HepG2 (cell line): ENCODE results near the gene PLEKHH3. TPM values are rescaled to one million over a fixed set of nuclear protein-coding genes. Genes with fewer than 3 reads are reported as not detected.

Experiments
- E2F2 ChIP-seq: sonication (generic); formaldehyde crosslinking; IDR thresholded peaks from 2 replicates; pipeline ENCODE4 v1.4.0; 2020; ENCODE audit warnings: missing genetic modification reagents, borderline replicate concordance
- GTF2F1 ChIP-seq: fragments of 150-350 bp; IDR thresholded peaks from 2 replicates; pipeline ENCODE4 v1.6.1; 2014; ENCODE audit warnings: low read length
- HBP1 ChIP-seq: IDR thresholded peaks from 2 replicates; pipeline ENCODE4 v1.6.1; 2016; ENCODE audit warnings: low read depth, control low read depth
- HNF1A ChIP-seq, 2 experiments: sonication (generic) in 1 of 2; formaldehyde crosslinking in 1 of 2; IDR thresholded peaks; 2 replicates each; pipeline versions ENCODE4 v1.4.0 to v1.6.1; 2016 to 2020; ENCODE audit warnings: borderline replicate concordance in 1 of 2, low read depth in 1 of 2, mild to moderate bottlenecking in 1 of 2, missing genetic modification reagents in 1 of 2
- HNF4A ChIP-seq: sonication (generic); formaldehyde crosslinking; IDR thresholded peaks from 2 replicates; pipeline ENCODE4 v1.4.0; 2020; ENCODE audit warnings: missing genetic modification reagents
- TCF7 ChIP-seq: sonication (generic); IDR thresholded peaks from 2 replicates; pipeline ENCODE4 v1.6.1; 2016; ENCODE audit warnings: antibody characterized with exemption, low read depth
- YY1 ChIP-seq: IDR thresholded peaks from 2 replicates; pipeline ENCODE4 v1.6.1; 2011; ENCODE audit warnings: low read length, low read depth, moderate library complexity, mild to moderate bottlenecking; ENCODE audit not compliant: insufficient read depth, insufficient replicate concordance
- ZBTB1 ChIP-seq: sonication (generic); formaldehyde crosslinking; IDR thresholded peaks from 2 replicates; pipeline ENCODE4 v1.4.0; 2020; ENCODE audit warnings: missing genetic modification reagents, borderline replicate concordance
- ZNF430 ChIP-seq: sonication (generic); formaldehyde crosslinking; IDR thresholded peaks from 2 replicates; pipeline ENCODE4 v1.9.0; 2021; ENCODE audit warnings: mild to moderate bottlenecking, missing genetic modification reagents
- ZNF878 ChIP-seq: sonication (generic); formaldehyde crosslinking; IDR thresholded peaks from 2 replicates; pipeline ENCODE4 v1.8.1; 2023; ENCODE audit warnings: mild to moderate bottlenecking, missing genetic modification reagents, moderate library complexity
- polyA plus RNA-seq, 8 experiments: library from polyadenylated mRNA; depleted of rRNA in 3 of 8; stranded (reverse) in 7 of 8; unstranded in 1 of 8; fragments of >200 nt; fragmentation: Illumina TruSeq in 4 of 8; extraction: Trizol in 4 of 8; gene quantifications; 2 replicates each; pipeline versions ENCODE4 v1.2.1 to v1.2.3, GENCODE V29; 2011 to 2016; ENCODE audit warnings: low read depth in 4 of 8, missing spikeins in 1 of 8, mixed read lengths in 1 of 8; ENCODE audit not compliant: insufficient read depth in 1 of 8
- total RNA-seq, 5 experiments: library from RNA; depleted of rRNA; stranded (reverse); fragments of >200 nt; fragmentation: Illumina TruSeq; extraction: Trizol; gene quantifications; 2 replicates each; pipeline ENCODE4 v1.2.3, GENCODE V29; 2016; ENCODE audit warnings: low read depth in 1 of 5
- TF ChIP-seq, protein P1 (sequence below), 2 experiments: IDR thresholded peaks; 2 replicates each; pipeline ENCODE4 v1.6.1; 2011 to 2012; ENCODE audit warnings: low read length in 2 of 2, borderline replicate concordance in 1 of 2, low read depth in 1 of 2, mild to moderate bottlenecking in 1 of 2, moderate library complexity in 1 of 2
- TF ChIP-seq, protein P2 (sequence below): sonication (generic); formaldehyde crosslinking; conservative IDR thresholded peaks from 2 replicates; pipeline ENCODE4 v1.8.1; 2023; ENCODE audit warnings: missing genetic modification reagents
- TF ChIP-seq, protein P3 (sequence below): sonication (generic); formaldehyde crosslinking; IDR thresholded peaks from 2 replicates; pipeline ENCODE4 v1.8.1; 2023; ENCODE audit warnings: missing genetic modification reagents, inconsistent platforms, borderline replicate concordance

Gene PLEKHH3
- total and polyA plus RNA-seq, 2 of the 13 experiments (the other 11 are each of a cell fraction or from before 2014, with no cell fraction given) = 6.0 to 19.9 TPM

DNA sequence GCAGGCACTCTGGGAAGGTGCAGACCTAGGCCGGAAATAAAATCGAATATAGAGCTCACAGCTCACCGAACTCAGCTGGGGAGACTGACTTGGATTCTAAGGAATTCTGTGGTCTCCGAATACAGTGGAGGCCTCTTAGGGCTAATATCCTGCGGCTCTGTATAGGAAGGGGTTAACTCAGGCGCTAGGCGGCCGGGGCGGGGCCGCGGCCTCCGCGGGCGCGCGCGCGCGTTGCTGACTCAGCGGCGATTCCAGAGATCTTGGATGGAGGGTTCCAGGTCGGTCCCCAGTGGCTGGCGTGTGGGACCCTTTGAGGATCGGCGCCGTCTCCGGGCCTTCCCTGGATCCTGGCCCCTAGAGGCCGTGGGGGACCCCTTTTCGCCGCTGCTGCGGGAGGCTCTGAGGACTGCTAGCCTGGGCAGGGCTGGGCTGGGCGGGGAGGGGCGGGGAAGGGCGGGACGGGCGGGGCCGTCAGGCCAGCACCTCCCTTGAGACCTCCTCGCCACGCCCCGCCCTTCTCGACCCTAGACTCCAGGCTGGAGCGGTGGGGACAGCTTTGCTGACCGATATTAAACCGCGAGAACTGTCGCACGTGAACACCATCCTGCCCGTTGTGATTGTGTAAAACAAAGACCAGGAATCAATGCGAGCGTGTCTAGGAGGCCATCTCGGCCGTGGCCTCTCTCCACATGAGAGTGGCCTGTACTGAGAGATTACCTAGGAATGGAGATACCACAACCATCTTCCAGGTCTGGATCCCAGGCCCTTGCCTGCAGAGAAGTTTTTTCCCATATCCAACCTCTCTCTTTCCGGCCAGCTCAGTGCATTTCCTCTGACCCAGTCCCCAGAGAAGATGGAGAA lies 1.4 kb upstream of the PLEKHH3 start (continued):
- TF ChIP-seq ZBTB1 (no peak), HNF1A (IDR thresholded peaks at IDR 0.05; ENCODE audit: low read depth) (no peak), HNF1A (CRISPR knock-in tag; IDR thresholded peaks at IDR 0.05; ENCODE audit: borderline replicate concordance) (0 out of 2 replicates have a peak, but pooled peaks have one; percentile 55), HNF4A (CRISPR knock-in tag) (peak; percentile 61), ZNF430 (CRISPR knock-in tag) (peak; percentile 74), HBP1 (CRISPR knock-in tag) (0 out of 2 replicates have a peak, but pooled peaks have one; percentile 23), GTF2F1 (no peak), E2F2 (CRISPR knock-in tag) (peak; percentile 5; the same call in 1 of the 2 replicates), TCF7 (no peak; the same call in 1 of the 2 replicates), YY1 (peak; percentile 67), ZNF878 (CRISPR knock-in tag) (peak; percentile 66)
- TF ChIP-seq, protein P1, sequence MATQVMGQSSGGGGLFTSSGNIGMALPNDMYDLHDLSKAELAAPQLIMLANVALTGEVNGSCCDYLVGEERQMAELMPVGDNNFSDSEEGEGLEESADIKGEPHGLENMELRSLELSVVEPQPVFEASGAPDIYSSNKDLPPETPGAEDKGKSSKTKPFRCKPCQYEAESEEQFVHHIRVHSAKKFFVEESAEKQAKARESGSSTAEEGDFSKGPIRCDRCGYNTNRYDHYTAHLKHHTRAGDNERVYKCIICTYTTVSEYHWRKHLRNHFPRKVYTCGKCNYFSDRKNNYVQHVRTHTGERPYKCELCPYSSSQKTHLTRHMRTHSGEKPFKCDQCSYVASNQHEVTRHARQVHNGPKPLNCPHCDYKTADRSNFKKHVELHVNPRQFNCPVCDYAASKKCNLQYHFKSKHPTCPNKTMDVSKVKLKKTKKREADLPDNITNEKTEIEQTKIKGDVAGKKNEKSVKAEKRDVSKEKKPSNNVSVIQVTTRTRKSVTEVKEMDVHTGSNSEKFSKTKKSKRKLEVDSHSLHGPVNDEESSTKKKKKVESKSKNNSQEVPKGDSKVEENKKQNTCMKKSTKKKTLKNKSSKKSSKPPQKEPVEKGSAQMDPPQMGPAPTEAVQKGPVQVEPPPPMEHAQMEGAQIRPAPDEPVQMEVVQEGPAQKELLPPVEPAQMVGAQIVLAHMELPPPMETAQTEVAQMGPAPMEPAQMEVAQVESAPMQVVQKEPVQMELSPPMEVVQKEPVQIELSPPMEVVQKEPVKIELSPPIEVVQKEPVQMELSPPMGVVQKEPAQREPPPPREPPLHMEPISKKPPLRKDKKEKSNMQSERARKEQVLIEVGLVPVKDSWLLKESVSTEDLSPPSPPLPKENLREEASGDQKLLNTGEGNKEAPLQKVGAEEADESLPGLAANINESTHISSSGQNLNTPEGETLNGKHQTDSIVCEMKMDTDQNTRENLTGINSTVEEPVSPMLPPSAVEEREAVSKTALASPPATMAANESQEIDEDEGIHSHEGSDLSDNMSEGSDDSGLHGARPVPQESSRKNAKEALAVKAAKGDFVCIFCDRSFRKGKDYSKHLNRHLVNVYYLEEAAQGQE (IDR thresholded peaks at IDR 0.05; ENCODE audit: borderline replicate concordance in 1 of 2, low read depth in 1 of 2, low read length in 2 of 2) = no peak
- TF ChIP-seq, protein P2, sequence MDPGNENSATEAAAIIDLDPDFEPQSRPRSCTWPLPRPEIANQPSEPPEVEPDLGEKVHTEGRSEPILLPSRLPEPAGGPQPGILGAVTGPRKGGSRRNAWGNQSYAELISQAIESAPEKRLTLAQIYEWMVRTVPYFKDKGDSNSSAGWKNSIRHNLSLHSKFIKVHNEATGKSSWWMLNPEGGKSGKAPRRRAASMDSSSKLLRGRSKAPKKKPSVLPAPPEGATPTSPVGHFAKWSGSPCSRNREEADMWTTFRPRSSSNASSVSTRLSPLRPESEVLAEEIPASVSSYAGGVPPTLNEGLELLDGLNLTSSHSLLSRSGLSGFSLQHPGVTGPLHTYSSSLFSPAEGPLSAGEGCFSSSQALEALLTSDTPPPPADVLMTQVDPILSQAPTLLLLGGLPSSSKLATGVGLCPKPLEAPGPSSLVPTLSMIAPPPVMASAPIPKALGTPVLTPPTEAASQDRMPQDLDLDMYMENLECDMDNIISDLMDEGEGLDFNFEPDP (CRISPR knock-in tag) = no peak
- TF ChIP-seq, protein P3, sequence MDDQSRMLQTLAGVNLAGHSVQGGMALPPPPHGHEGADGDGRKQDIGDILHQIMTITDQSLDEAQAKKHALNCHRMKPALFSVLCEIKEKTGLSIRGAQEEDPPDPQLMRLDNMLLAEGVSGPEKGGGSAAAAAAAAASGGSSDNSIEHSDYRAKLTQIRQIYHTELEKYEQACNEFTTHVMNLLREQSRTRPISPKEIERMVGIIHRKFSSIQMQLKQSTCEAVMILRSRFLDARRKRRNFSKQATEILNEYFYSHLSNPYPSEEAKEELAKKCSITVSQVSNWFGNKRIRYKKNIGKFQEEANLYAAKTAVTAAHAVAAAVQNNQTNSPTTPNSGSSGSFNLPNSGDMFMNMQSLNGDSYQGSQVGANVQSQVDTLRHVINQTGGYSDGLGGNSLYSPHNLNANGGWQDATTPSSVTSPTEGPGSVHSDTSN (CRISPR knock-in tag) = 0 out of 2 replicates have a peak, but pooled peaks have one; percentile 30
